ENCODE data around the gene CTSE. TPM values are rescaled to one million over a fixed set of nuclear protein-coding genes. Genes with fewer than 3 reads are reported as not detected.

The CTSE gene
- total and polyA plus RNA-seq, 2 of the 8 experiments (the other 6 are each of a cell fraction or from before 2014, with no cell fraction given), result 0.03 TPM; not detected in 1

DNA sequence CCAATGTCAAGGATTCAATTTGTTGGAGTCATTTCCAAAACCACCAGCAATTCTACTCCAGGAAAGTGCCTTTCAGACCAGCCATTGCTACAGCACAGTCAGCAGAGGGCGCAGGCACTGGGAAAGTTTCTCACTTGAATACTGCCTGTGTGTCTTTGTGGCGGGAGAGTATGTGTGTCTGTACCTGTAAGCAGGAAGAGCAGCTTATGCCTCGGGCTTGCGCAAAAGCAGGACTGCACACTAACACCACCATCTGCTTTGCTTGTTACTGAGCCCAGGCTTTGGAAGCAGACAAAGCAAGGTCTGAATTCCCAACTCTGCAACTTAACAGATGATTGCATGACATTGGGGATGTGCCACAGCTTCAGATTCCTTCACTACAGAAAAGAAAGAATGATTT is 7.0 kb upstream of the CTSE start:
- POLR2A ChIA-PET (ENCODE audit: partially characterized antibody), result no interaction called here
- H3K9ac ChIP-seq (replicated peaks in 1 of 4; ENCODE audit: extremely low read depth in 1 of 4, low read depth in 3 of 4, low read length in 3 of 4), result no peak overlapping the region
- H4K91ac ChIP-seq (replicated peaks; ENCODE audit: insufficient read length, low read length), result no peak overlapping the region
- no peak overlapping the region for H2BK20ac ChIP-seq (ENCODE audit: low read length)
- no peak overlapping the region for H3K23ac ChIP-seq (ENCODE audit: insufficient read length)
- H3K27me3 ChIP-seq (replicated peaks in 1 of 4; ENCODE audit: control insufficient read depth in 3 of 4, extremely low read depth in 1 of 4, insufficient read depth in 3 of 4, low read length in 3 of 4), result no peaks in the 10 kb centered on the region
- H4K5ac ChIP-seq (ENCODE audit: insufficient read length, low read depth, low read length), result no peak overlapping the region
- no peak overlapping the region for H2BK120ac ChIP-seq (replicated peaks; ENCODE audit: low read depth, low read length)
- DNase-seq (ENCODE audit: low read depth in 1 of 2, low spot score in 2 of 2), result peak in 1 of 2 experiments; percentile 70
- CTCF ChIA-PET (ENCODE audit: partially characterized antibody), result interaction anchor here (0.6 to 7.7 kb wide), 29 partner anchors 8 to 1855 kb away, joined by 3 to 166 read pairs (median 4); no protein-coding TSS in a partner anchor
- H3K23me2 ChIP-seq (ENCODE audit: low read depth, low read length), result no peaks in the 10 kb centered on the region
- H4K8ac ChIP-seq (ENCODE audit: extremely low read depth, insufficient read depth, low read length), result no peak overlapping the region
- no peaks in the 10 kb centered on the region for H4K20me1 ChIP-seq (replicated peaks in 1 of 2; ENCODE audit: control insufficient read depth in 1 of 2, insufficient read depth in 2 of 2, low read length in 2 of 2)
- H2BK15ac ChIP-seq (ENCODE audit: low read length), result no peak overlapping the region
- peaks cover 0 to 3% (median 0%) of the 10 kb centered on the region in 4 experiments; a peak in 2 of 7 replicates for H3K4me1 ChIP-seq (replicated peaks in 1 of 4; ENCODE audit: control insufficient read depth in 3 of 4, insufficient read depth in 4 of 4, low read length in 3 of 4)
- 36% methylated on average over 4 of the region's 4 CpGs; no CpG with 5 or more reads in 1 of the 2 experiments for WGBS, 2 experiments (ENCODE audit: extremely low coverage in 1 of 2, insufficient coverage in 1 of 2, insufficient read length in 1 of 2, insufficient replicate concordance in 2 of 2, low coverage in 1 of 2, low lambda C conversion rate in 2 of 2, missing lambda C conversion rate in 1 of 2)
- H3K9me3 ChIP-seq (ENCODE audit: insufficient read depth in 2 of 2, low read depth in 1 of 2, low read length in 1 of 2), result no peaks in the 10 kb centered on the region
- H2BK5ac ChIP-seq (ENCODE audit: low read depth, low read length), result no peak overlapping the region
- peak overlapping the region; percentile 98 for H2AFZ ChIP-seq (ENCODE audit: low read length)
- no peaks in the 10 kb centered on the region for H3K79me2 ChIP-seq (ENCODE audit: control insufficient read depth in 1 of 2, insufficient read depth in 2 of 2, low read length in 2 of 2)
- no peak overlapping the region for H2AK5ac ChIP-seq (ENCODE audit: low read depth, low read length)
- H2BK12ac ChIP-seq (ENCODE audit: low read depth, low read length), result peak overlapping the region; percentile 45; the same call in 1 of the 2 replicates
- no peak for FAIRE-seq
- H3K4ac ChIP-seq (replicated peaks; ENCODE audit: insufficient read length, low read depth, low read length), result no peak overlapping the region
- no peaks in the 10 kb centered on the region for H3K36me3 ChIP-seq (ENCODE audit: control insufficient read depth in 2 of 4, insufficient read depth in 4 of 4, low read length in 3 of 4)
- peak overlapping the region in 1 of 2 experiments; percentile 4; a peak in 1 of 4 replicates for H3K4me2 ChIP-seq (ENCODE audit: insufficient read depth in 1 of 2, low read depth in 2 of 2, low read length in 2 of 2)
- no peak overlapping the region for H3K27ac ChIP-seq (ENCODE audit: low read depth, low read length)
- TF ChIP-seq YY1 (IDR thresholded peaks at IDR 0.05; ENCODE audit: low read depth, low read length) (peak; percentile 86), RNF2 (IDR thresholded peaks at IDR 0.05; ENCODE audit: borderline replicate concordance, low read depth, low read length, missing control alignments, poor library complexity, severe bottlenecking) (no peak), CEBPB (IDR thresholded peaks at IDR 0.05; ENCODE audit: low read depth, low read length) (peak; percentile 64), GTF2F1 (IDR thresholded peaks at IDR 0.05; ENCODE audit: borderline replicate concordance, low read depth, low read length) (no peak), RAD21 (IDR thresholded peaks at IDR 0.05 in 1 of 2, conservative IDR thresholded peaks at IDR 0.05 in 1 of 2; ENCODE audit: low read depth in 2 of 2, low read length in 2 of 2) (peak; percentile 75 to 84), CREB1 (IDR thresholded peaks at IDR 0.05) (0 out of 2 replicates have a peak, but pooled peaks have one; percentile 42)
- TF ChIP-seq, protein P1, sequence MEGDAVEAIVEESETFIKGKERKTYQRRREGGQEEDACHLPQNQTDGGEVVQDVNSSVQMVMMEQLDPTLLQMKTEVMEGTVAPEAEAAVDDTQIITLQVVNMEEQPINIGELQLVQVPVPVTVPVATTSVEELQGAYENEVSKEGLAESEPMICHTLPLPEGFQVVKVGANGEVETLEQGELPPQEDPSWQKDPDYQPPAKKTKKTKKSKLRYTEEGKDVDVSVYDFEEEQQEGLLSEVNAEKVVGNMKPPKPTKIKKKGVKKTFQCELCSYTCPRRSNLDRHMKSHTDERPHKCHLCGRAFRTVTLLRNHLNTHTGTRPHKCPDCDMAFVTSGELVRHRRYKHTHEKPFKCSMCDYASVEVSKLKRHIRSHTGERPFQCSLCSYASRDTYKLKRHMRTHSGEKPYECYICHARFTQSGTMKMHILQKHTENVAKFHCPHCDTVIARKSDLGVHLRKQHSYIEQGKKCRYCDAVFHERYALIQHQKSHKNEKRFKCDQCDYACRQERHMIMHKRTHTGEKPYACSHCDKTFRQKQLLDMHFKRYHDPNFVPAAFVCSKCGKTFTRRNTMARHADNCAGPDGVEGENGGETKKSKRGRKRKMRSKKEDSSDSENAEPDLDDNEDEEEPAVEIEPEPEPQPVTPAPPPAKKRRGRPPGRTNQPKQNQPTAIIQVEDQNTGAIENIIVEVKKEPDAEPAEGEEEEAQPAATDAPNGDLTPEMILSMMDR (IDR thresholded peaks at IDR 0.05; ENCODE audit: control extremely low read depth in 1 of 3, insufficient read depth in 1 of 3, low read depth in 1 of 3, low read length in 3 of 3), result peak; percentile 76 to 99 (median 94)
- TF ChIP-seq, protein P2, sequence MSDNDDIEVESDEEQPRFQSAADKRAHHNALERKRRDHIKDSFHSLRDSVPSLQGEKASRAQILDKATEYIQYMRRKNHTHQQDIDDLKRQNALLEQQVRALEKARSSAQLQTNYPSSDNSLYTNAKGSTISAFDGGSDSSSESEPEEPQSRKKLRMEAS (IDR thresholded peaks at IDR 0.05), result peak; percentile 44; the same call in 1 of the 2 replicates
- H3K4me3 ChIP-seq (ENCODE audit: extremely low read depth in 1 of 4, insufficient read depth in 2 of 4, low read depth in 3 of 4, low read length in 4 of 4), result no peak overlapping the region
- no peak overlapping the region for H3K14ac ChIP-seq (ENCODE audit: insufficient read length)
- no peaks in the 10 kb centered on the region for H3K79me1 ChIP-seq (ENCODE audit: low read depth, low read length)
- H3K56ac ChIP-seq (replicated peaks; ENCODE audit: insufficient read length, low read depth, low read length), result no peak overlapping the region
- H3K18ac ChIP-seq (ENCODE audit: extremely low read depth, low read length), result 0 out of 2 replicates have a peak overlapping the region, but pooled peaks have one; percentile 42

Data from H1 (cell line).